ENCODE data around the gene RBM38.

RBM38 gene

GRCh38 chr20:57404006-57404405 is 12.8 kb downstream of the RBM38 start:
- DNase-seq (ENCODE audit: low spot score), result no peak

GRCh38 chr20:57404419-57405072 is 13.3 kb downstream of the RBM38 start:
- DNase-seq (ENCODE audit: low spot score), result no peak

- DNase-seq (ENCODE audit: low spot score), result no peak
These were observed 14.2 kb downstream of the RBM38 start for GRCh38 chr20:57405236-57406016.

- DNase-seq (ENCODE audit: low spot score), result no peak
These were observed 16.4 kb downstream of the RBM38 start for GRCh38 chr20:57407541-57407956.

- DNase-seq (ENCODE audit: low spot score), result no peak
These were observed 16.9 kb downstream of the RBM38 start for GRCh38 chr20:57408131-57408530.

- DNase-seq (ENCODE audit: low spot score), result no peak
These were observed 17.5 kb downstream of the RBM38 start for GRCh38 chr20:57408536-57409233.

GRCh38 chr20:57409316-57409671 is 18.1 kb downstream of the RBM38 start:
- no peak for DNase-seq (ENCODE audit: low spot score)

- DNase-seq (ENCODE audit: low spot score), result no peak
These were observed 18.6 kb downstream of the RBM38 start for GRCh38 chr20:57409672-57410397.

GRCh38 chr20:57410398-57410920 is 19.3 kb downstream of the RBM38 start:
- DNase-seq (ENCODE audit: low spot score), result no peak

- no peak for DNase-seq (ENCODE audit: low spot score)
These were observed 19.7 kb downstream of the RBM38 start for GRCh38 chr20:57410924-57411323.

- DNase-seq (ENCODE audit: low spot score), result no peak
These were observed 20.4 kb downstream of the RBM38 start for GRCh38 chr20:57411406-57412283.

GRCh38 chr20:57412347-57413029 is 21.3 kb downstream of the RBM38 start:
- DNase-seq (ENCODE audit: low spot score), result no peak

- no peak for DNase-seq (ENCODE audit: low spot score)
These were observed 22.8 kb downstream of the RBM38 start for GRCh38 chr20:57413986-57414385.

- DNase-seq (ENCODE audit: low spot score), result no peak
These were observed 23.8 kb downstream of the RBM38 start for GRCh38 chr20:57414867-57415592.

GRCh38 chr20:57415771-57416170 is 24.6 kb downstream of the RBM38 start:
- DNase-seq (ENCODE audit: low spot score), result no peak

GRCh38 chr20:57416296-57417022 is 25.3 kb downstream of the RBM38 start:
- DNase-seq (ENCODE audit: low spot score), result no peak

- no peak for DNase-seq (ENCODE audit: low spot score)
These were observed 26.0 kb downstream of the RBM38 start for GRCh38 chr20:57417051-57417689.

All from Ammon's horn (tissue), 1 donor.